NCI-H2081 (cell line): ENCODE data around the gene DBNL.

Experiments
- DNase-seq, 2 experiments: peaks; one replicate each; lab custom pipeline; 2025; lab: John Stamatoyannopoulos, UW

DBNL gene

GRCh38 chr7:44062180-44062902 is 17.8 kb downstream of the DBNL start:
- no peak for DNase-seq

- no peak for DNase-seq
Measured at GRCh38 chr7:44062903-44063295, 18.4 kb downstream of the DBNL start.

GRCh38 chr7:44063547-44063893 is 19.0 kb downstream of the DBNL start:
- DNase-seq = no peak

- no peak for DNase-seq
Measured at GRCh38 chr7:44063894-44064651, 19.6 kb downstream of the DBNL start.

- peak in 1 of 2 experiments; percentile 63 for DNase-seq
Measured at GRCh38 chr7:44064791-44065430, 20.4 kb downstream of the DBNL start.

GRCh38 chr7:44065431-44066110 is 21.1 kb downstream of the DBNL start, which contains the start of gene PGAM2:
PGAM2 (minus strand) TSS chr7:44065567; CDS start chr7:44065529, 38 bp downstream.
- DNase-seq = peak; percentile 63 to 80

GRCh38 chr7:44066111-44066460 is 21.6 kb downstream of the DBNL start:
- no peak for DNase-seq

- no peak for DNase-seq
Measured at GRCh38 chr7:44066494-44067063, 22.1 kb downstream of the DBNL start.

- DNase-seq = no peak
Measured at GRCh38 chr7:44067064-44067951, 22.8 kb downstream of the DBNL start.

GRCh38 chr7:44068054-44068453 is 23.6 kb downstream of the DBNL start:
- no peak for DNase-seq

GRCh38 chr7:44071726-44072363 is 27.3 kb downstream of the DBNL start:
- no peak for DNase-seq

- peak; percentile 82 to 86 for DNase-seq
Measured at GRCh38 chr7:44072364-44073231, 28.1 kb downstream of the DBNL start.

- DNase-seq = peak in 1 of 2 experiments; percentile 23
Measured at GRCh38 chr7:44073664-44074348, 29.3 kb downstream of the DBNL start.

GRCh38 chr7:44074349-44074695 is 29.8 kb downstream of the DBNL start:
- no peak for DNase-seq

- DNase-seq = no peak
Measured at GRCh38 chr7:44075296-44076075, 31.0 kb downstream of the DBNL start.

- no peak for DNase-seq
Measured at GRCh38 chr7:44076101-44076895, 31.8 kb downstream of the DBNL start.

- no peak for DNase-seq
Measured at GRCh38 chr7:44077061-44077460, 32.6 kb downstream of the DBNL start.
